ENCODE data around the gene KRTAP20-3.

The KRTAP20-3 gene

GRCh38 chr21:30642564-30642963 lies at the start of gene KRTAP20-3:
Gene KRTAP20-3, plus strand, starts transcription at chr21:30642864.
- H3K4me3 ChIP-seq (ENCODE audit: low read depth, low read length), result no peak within 1 kb of the TSS
- no peak within 1 kb of the TSS for H3K27ac ChIP-seq (ENCODE audit: low read depth, low read length)
- H3K9ac ChIP-seq (ENCODE audit: low read length), result no peak within 1 kb of the TSS
- H3K27me3 ChIP-seq (ENCODE audit: control insufficient read depth, insufficient read depth, low read length), result no peaks in the 10 kb centered on the region
- no peaks in the 10 kb centered on the region; the same call in 1 of the 2 replicates for H3K9me3 ChIP-seq (ENCODE audit: control insufficient read depth, insufficient read depth, low read depth, low read length)
- H3K36me3 ChIP-seq (ENCODE audit: control insufficient read depth, insufficient read depth, low read length), result no peaks in the 10 kb centered on the region
- H3K4me1 ChIP-seq (ENCODE audit: control insufficient read depth, insufficient read depth, low read length), result no peaks in the 10 kb centered on the region

GRCh38 chr21:30598802-30599201 lies 43.9 kb upstream of the KRTAP20-3 start, which contains the start of gene KRTAP6-2:
Gene KRTAP6-2, minus strand, starts transcription at chr21:30598902. Its CDS starts 28 bp downstream, at chr21:30598874.
- Histone ChIP-seq H3K4me1 (ENCODE audit: control insufficient read depth, insufficient read depth, low read length) (no peaks in the 10 kb centered on the region), H3K27ac (ENCODE audit: low read depth, low read length) (no peak within 1 kb of the TSS), H3K4me3 (ENCODE audit: low read depth, low read length) (no peak within 1 kb of the TSS), H3K9ac (ENCODE audit: low read length) (no peak within 1 kb of the TSS), H3K27me3 (ENCODE audit: control insufficient read depth, insufficient read depth, low read length) (no peaks in the 10 kb centered on the region), H3K9me3 (ENCODE audit: control insufficient read depth, insufficient read depth, low read depth, low read length) (no peaks in the 10 kb centered on the region), H3K36me3 (ENCODE audit: control insufficient read depth, insufficient read depth, low read length) (no peaks in the 10 kb centered on the region)

- Histone ChIP-seq H3K27ac (ENCODE audit: low read depth, low read length) (no peak within 1 kb of the TSS), H3K9me3 (ENCODE audit: control insufficient read depth, insufficient read depth, low read depth, low read length) (no peaks in the 10 kb centered on the region), H3K36me3 (ENCODE audit: control insufficient read depth, insufficient read depth, low read length) (no peaks in the 10 kb centered on the region), H3K9ac (ENCODE audit: low read length) (no peak within 1 kb of the TSS), H3K4me3 (ENCODE audit: low read depth, low read length) (no peak within 1 kb of the TSS), H3K4me1 (ENCODE audit: control insufficient read depth, insufficient read depth, low read length) (no peaks in the 10 kb centered on the region), H3K27me3 (ENCODE audit: control insufficient read depth, insufficient read depth, low read length) (no peaks in the 10 kb centered on the region)
Measured at GRCh38 chr21:30600787-30601186, 41.9 kb upstream of the KRTAP20-3 start, which contains the start of gene KRTAP22-1. Gene KRTAP22-1, plus strand, starts transcription at chr21:30601087.

GRCh38 chr21:30605968-30606367 lies 36.7 kb upstream of the KRTAP20-3 start:
- H3K4me3 ChIP-seq (ENCODE audit: low read depth, low read length), result no peak overlapping the region

GRCh38 chr21:30612132-30612531 lies 30.5 kb upstream of the KRTAP20-3 start:
- no peaks in the 10 kb centered on the region for H3K27me3 ChIP-seq (ENCODE audit: control insufficient read depth, insufficient read depth, low read length)
- H3K4me3 ChIP-seq (ENCODE audit: low read depth, low read length), result no peak overlapping the region
- H3K36me3 ChIP-seq (ENCODE audit: control insufficient read depth, insufficient read depth, low read length), result no peaks in the 10 kb centered on the region
- no peak overlapping the region for H3K27ac ChIP-seq (ENCODE audit: low read depth, low read length)
- H3K9me3 ChIP-seq (ENCODE audit: control insufficient read depth, insufficient read depth, low read depth, low read length), result peaks cover 2% of the 10 kb centered on the region; the same call in 1 of the 2 replicates
- no peak overlapping the region for H3K9ac ChIP-seq (ENCODE audit: low read length)
- no peaks in the 10 kb centered on the region for H3K4me1 ChIP-seq (ENCODE audit: control insufficient read depth, insufficient read depth, low read length)

More at GRCh38 chr21:30605968-30606367, 36.7 kb upstream of the KRTAP20-3 start:
- H3K36me3 ChIP-seq (ENCODE audit: control insufficient read depth, insufficient read depth, low read length), result no peaks in the 10 kb centered on the region
- no peak overlapping the region for H3K9ac ChIP-seq (ENCODE audit: low read length)
- no peaks in the 10 kb centered on the region for H3K4me1 ChIP-seq (ENCODE audit: control insufficient read depth, insufficient read depth, low read length)
- H3K27me3 ChIP-seq (ENCODE audit: control insufficient read depth, insufficient read depth, low read length), result no peaks in the 10 kb centered on the region
- H3K9me3 ChIP-seq (ENCODE audit: control insufficient read depth, insufficient read depth, low read depth, low read length), result no peaks in the 10 kb centered on the region
- no peak overlapping the region for H3K27ac ChIP-seq (ENCODE audit: low read depth, low read length)

GRCh38 chr21:30613836-30614235 lies 28.8 kb upstream of the KRTAP20-3 start, which contains the start of gene KRTAP6-1:
Gene KRTAP6-1, minus strand, starts transcription at chr21:30613930. Its CDS starts 26 bp downstream, at chr21:30613904.
- H3K27me3 ChIP-seq (ENCODE audit: control insufficient read depth, insufficient read depth, low read length), result no peaks in the 10 kb centered on the region
- H3K4me1 ChIP-seq (ENCODE audit: control insufficient read depth, insufficient read depth, low read length), result no peaks in the 10 kb centered on the region
- no peaks in the 10 kb centered on the region for H3K36me3 ChIP-seq (ENCODE audit: control insufficient read depth, insufficient read depth, low read length)
- peaks cover 2% of the 10 kb centered on the region; the same call in 1 of the 2 replicates for H3K9me3 ChIP-seq (ENCODE audit: control insufficient read depth, insufficient read depth, low read depth, low read length)
- no peak within 1 kb of the TSS for H3K4me3 ChIP-seq (ENCODE audit: low read depth, low read length)
- H3K9ac ChIP-seq (ENCODE audit: low read length), result no peak within 1 kb of the TSS
- H3K27ac ChIP-seq (ENCODE audit: low read depth, low read length), result no peak within 1 kb of the TSS

- Histone ChIP-seq H3K4me3 (ENCODE audit: low read depth, low read length) (no peak overlapping the region), H3K4me1 (ENCODE audit: control insufficient read depth, insufficient read depth, low read length) (no peaks in the 10 kb centered on the region), H3K9me3 (ENCODE audit: control insufficient read depth, insufficient read depth, low read depth, low read length) (peaks cover 2% of the 10 kb centered on the region; the same call in 1 of the 2 replicates), H3K27me3 (ENCODE audit: control insufficient read depth, insufficient read depth, low read length) (no peaks in the 10 kb centered on the region), H3K27ac (ENCODE audit: low read depth, low read length) (no peak overlapping the region), H3K36me3 (ENCODE audit: control insufficient read depth, insufficient read depth, low read length) (no peaks in the 10 kb centered on the region), H3K9ac (ENCODE audit: low read length) (no peak overlapping the region)
Measured at GRCh38 chr21:30615199-30615598, 27.5 kb upstream of the KRTAP20-3 start.

- Histone ChIP-seq H3K4me3 (ENCODE audit: low read depth, low read length) (no peak within 1 kb of the TSS), H3K27me3 (ENCODE audit: control insufficient read depth, insufficient read depth, low read length) (no peaks in the 10 kb centered on the region), H3K9ac (ENCODE audit: low read length) (no peak within 1 kb of the TSS), H3K4me1 (ENCODE audit: control insufficient read depth, insufficient read depth, low read length) (no peaks in the 10 kb centered on the region), H3K36me3 (ENCODE audit: control insufficient read depth, insufficient read depth, low read length) (no peaks in the 10 kb centered on the region), H3K27ac (ENCODE audit: low read depth, low read length) (no peak within 1 kb of the TSS), H3K9me3 (ENCODE audit: control insufficient read depth, insufficient read depth, low read depth, low read length) (peaks cover 2% of the 10 kb centered on the region; the same call in 1 of the 2 replicates)
Measured at GRCh38 chr21:30616125-30616524, 26.5 kb upstream of the KRTAP20-3 start, which contains the start of gene KRTAP20-1. Gene KRTAP20-1, plus strand, starts transcription at chr21:30616425. Its CDS starts 30 bp downstream, at chr21:30616455.

- no peak overlapping the region for H3K9ac ChIP-seq (ENCODE audit: low read length)
Measured at GRCh38 chr21:30620080-30620479, 22.6 kb upstream of the KRTAP20-3 start.

GRCh38 chr21:30620522-30620921 lies 22.1 kb upstream of the KRTAP20-3 start, which contains the start of gene KRTAP20-4:
Gene KRTAP20-4, plus strand, starts transcription at chr21:30620627.
- H3K4me3 ChIP-seq (ENCODE audit: low read depth, low read length), result no peak within 1 kb of the TSS
- no peaks in the 10 kb centered on the region for H3K36me3 ChIP-seq (ENCODE audit: control insufficient read depth, insufficient read depth, low read length)
- peaks cover 7% of the 10 kb centered on the region for H3K9me3 ChIP-seq (ENCODE audit: control insufficient read depth, insufficient read depth, low read depth, low read length)
- H3K9ac ChIP-seq (ENCODE audit: low read length), result no peak within 1 kb of the TSS
- H3K27ac ChIP-seq (ENCODE audit: low read depth, low read length), result no peak within 1 kb of the TSS
- H3K4me1 ChIP-seq (ENCODE audit: control insufficient read depth, insufficient read depth, low read length), result peaks cover 3% of the 10 kb centered on the region; the same call in 1 of the 2 replicates
- H3K27me3 ChIP-seq (ENCODE audit: control insufficient read depth, insufficient read depth, low read length), result no peaks in the 10 kb centered on the region

More at GRCh38 chr21:30620080-30620479, 22.6 kb upstream of the KRTAP20-3 start:
- Histone ChIP-seq H3K36me3 (ENCODE audit: control insufficient read depth, insufficient read depth, low read length) (no peaks in the 10 kb centered on the region), H3K9me3 (ENCODE audit: control insufficient read depth, insufficient read depth, low read depth, low read length) (peaks cover 4% of the 10 kb centered on the region), H3K4me1 (ENCODE audit: control insufficient read depth, insufficient read depth, low read length) (no peaks in the 10 kb centered on the region), H3K4me3 (ENCODE audit: low read depth, low read length) (no peak overlapping the region), H3K27me3 (ENCODE audit: control insufficient read depth, insufficient read depth, low read length) (no peaks in the 10 kb centered on the region), H3K27ac (ENCODE audit: low read depth, low read length) (no peak overlapping the region)

- Histone ChIP-seq H3K9me3 (ENCODE audit: control insufficient read depth, insufficient read depth, low read depth, low read length) (peaks cover 7% of the 10 kb centered on the region), H3K4me1 (ENCODE audit: control insufficient read depth, insufficient read depth, low read length) (peaks cover 3% of the 10 kb centered on the region; the same call in 1 of the 2 replicates), H3K36me3 (ENCODE audit: control insufficient read depth, insufficient read depth, low read length) (no peaks in the 10 kb centered on the region), H3K9ac (ENCODE audit: low read length) (no peak overlapping the region), H3K27ac (ENCODE audit: low read depth, low read length) (no peak overlapping the region), H3K27me3 (ENCODE audit: control insufficient read depth, insufficient read depth, low read length) (no peaks in the 10 kb centered on the region), H3K4me3 (ENCODE audit: low read depth, low read length) (no peak overlapping the region)
Measured at GRCh38 chr21:30623362-30623761, 19.3 kb upstream of the KRTAP20-3 start.
